Iris pigment epithelial cell (primary cell): Measurements from ENCODE around the gene TC2N.
"Not testable (repeated sequence)": the region's sequence is repeated elsewhere in the genome, so short reads cannot be mapped to it uniquely, and the experiment has no call there.

Experiments used
- DNase-seq: peaks from one replicate; pipeline ENCODE4 v3.0.0-alpha.2; 2011; ENCODE audit warnings: low read depth

TC2N gene

DNA sequence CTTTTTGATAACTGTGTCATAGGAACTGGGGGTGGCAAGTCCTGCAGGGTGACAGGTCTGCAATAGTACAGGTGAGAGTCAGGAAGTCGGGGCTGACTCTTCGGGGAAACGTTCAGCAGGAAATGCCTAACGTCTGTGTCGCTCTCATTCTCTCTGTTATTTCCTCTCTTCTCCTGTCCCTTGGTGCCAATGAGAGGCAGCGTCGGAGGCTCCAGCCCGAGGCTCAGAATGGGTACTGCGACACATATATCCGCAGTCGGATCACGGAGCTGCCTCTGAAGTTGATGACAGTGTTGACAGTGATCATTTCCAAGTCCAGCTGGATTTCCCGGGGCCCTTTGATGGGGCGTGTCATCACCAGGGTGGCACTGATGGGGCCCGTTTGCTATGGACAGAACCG is 2.7 kb upstream of the TC2N start:
- DNase-seq, result no peak

DNA sequence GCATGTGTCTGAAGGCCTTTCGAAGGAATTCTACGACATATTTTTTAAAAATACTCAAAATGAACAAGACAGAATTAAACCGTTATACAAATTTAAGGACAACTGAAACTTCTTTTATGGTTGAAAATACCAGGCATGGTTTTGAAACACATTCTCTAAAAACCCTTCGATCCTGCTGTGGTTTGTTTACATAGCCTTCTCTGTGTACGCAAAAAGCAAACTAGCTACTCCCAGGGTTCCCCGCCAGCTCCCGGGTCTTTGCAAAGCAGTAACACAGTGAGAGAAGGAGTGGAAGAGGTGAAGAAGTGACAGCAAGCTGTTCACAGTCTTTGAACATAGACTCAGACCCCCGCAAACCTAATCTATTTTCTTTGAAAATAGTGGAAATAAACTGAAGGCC is 2.2 kb upstream of the TC2N start:
- peak; percentile 62 for DNase-seq

DNA sequence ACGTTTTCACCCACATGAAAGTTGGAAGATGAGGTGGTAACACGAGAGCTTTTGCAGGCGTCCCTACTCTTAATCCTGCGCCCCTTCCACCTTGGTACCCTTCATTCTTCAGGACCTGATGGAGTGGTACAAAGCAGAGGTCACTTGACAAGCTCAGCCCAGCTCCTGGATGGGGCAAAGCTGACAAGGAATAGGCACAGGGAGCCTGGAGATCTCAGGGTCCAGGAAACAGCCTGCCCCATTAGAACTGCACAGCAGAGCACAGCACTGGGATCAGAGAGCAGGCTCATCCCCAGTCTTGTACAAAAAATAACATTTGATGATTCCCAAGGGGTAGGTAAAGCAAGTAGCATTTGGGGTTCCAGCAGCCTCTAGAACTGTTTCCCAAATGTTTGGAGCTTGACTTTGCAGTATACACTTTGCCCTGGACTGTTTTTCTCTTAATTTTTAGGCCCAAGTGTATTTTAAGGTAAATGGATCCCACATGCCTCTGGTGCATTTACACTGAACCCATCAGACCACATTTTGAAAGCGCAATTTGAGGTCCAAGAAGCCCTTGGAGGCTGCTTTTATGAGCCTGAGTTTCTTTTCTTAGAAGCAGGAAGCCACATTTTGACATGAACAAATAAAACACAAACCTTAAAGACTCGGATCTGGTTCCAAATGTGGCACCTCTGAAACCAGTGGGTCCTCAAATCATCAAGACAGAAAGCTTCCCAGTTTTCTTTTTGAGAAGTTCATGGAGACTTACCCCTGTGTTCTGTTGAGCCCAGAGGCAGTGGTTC is 633 bp downstream of the TC2N start:
- DNase-seq, result no peak

DNA sequence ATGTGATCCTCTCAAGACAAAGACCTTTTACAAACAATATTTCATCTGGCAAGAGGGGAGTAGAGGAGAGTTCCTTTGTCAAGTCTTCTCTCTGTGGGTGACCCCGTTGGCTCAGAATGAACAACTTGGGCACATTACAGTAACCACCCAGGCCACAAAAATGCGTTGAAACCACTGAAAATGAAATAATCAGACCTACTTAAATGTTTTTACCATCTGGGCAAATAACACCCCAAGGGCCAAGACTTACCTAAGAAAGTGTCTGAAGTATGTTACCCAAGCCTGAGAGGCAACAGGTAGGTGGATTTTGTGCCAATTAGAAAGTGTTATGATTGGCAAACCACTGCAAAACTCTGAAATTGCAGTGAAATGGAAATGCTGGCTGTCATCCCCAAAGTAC is 1.3 kb downstream of the TC2N start:
- peak; percentile 72 for DNase-seq

DNA sequence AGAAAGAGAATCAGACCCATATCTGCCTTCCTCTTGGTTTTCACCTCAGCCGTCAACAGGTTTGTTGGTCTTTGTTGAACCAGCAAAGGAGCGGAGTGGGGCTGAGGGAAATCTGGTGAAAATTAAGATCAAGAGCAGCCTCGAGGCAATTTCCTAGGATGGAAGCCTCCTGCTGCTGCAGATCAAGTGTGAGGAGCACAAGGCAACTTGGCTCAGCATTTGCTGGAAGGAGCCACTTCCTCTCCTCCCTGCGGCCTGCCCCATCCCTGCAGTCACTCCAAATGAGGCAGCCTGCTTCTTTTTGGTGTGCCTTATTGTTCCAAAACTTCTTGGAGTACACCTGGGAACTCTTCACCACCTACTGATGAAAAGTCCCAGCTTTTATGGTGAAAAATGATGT is 4.9 kb downstream of the TC2N start:
- no peak for DNase-seq

DNA sequence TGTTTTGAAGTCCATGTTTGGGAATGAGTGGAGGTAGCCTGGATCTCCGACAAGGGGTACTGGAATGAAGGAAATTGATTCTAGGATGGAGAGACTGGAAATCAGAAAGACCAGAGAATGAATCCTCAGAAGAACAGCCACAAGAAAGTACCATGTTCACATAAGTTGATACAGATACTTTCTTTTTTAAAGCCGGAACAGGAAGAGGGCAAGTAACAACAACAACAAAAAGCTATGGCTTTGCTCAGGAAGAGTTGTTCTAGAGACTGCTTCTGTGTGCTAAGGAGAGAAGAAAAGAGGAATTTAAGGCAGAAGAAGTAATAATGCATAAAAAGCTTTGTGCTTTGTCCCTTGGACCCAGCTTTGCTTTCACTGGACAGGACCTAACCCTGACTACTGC is 6.2 kb downstream of the TC2N start:
- no peak for DNase-seq

DNA sequence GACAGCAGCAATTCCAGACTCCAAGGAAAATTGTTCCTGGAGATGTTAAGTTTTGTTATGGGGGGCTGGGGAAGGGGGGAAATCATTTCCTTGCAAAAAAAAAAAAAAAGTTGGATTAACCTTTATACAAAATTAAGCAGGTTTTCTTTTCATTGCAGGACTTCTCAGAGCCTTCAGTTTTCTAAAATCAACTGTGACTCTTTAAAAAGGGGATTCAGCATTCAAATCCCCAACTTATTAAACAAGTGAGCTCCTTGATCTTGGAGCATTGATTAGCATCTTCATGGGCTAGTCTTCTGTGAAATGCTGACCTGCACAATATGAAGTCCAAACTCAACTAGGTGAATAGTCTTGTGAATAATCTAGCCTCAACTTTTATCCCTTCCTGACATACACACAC is 7.1 kb downstream of the TC2N start:
- no peak for DNase-seq

DNA sequence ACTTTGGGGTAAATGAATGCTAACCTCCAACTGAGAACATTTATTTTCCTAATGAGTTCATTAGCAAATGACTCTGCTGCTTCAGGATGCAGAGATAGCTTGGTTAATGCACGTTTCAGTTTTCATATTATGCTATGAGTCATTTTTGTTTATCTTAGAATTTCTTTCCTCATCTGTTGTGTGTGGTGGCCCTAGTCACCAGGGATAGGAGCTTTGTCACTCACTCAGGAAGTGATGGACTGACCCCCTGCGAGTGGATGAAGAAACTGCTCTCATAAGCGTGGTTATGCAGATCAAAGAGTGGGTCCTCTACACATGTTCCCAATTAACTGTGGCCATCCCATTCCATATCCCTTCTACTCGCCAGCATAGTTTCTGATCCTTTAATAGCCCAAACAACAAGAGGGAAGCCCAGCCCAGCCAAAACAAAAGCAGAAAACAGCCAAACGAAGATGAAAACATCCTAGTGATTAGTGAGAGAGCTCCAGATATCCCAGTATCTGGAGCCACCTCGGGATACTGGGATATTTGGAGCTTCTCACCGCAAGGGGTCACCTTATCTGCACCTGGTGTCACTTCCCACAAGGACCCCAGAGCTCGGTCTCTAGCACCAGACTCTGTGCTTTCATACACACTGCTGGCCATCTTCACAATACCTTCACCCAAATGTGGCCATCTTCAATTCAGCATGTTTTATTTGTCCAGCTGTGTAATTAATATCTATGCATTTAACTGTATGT is 8.6 kb downstream of the TC2N start:
- DNase-seq, result peak; percentile 50

DNA sequence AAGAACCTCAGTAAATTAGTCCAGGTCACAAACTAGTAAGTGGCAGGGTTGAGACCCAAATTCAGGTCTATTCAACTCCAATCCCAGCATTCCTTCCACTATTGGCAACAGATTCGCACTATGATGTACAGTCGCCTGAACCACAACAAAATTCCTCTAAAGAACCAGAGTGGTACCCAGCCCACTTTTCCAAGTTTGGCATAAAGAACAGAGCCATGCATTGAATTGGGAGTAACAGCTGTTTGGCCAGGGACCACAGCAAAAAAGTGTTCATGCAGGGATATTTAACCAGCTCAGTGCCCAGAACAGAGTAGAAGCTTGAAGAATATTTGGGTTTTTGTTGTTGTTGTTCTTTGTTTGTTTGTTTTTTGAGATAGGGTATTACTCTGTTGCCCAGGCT is 9.7 kb downstream of the TC2N start:
- DNase-seq, result no peak

DNA sequence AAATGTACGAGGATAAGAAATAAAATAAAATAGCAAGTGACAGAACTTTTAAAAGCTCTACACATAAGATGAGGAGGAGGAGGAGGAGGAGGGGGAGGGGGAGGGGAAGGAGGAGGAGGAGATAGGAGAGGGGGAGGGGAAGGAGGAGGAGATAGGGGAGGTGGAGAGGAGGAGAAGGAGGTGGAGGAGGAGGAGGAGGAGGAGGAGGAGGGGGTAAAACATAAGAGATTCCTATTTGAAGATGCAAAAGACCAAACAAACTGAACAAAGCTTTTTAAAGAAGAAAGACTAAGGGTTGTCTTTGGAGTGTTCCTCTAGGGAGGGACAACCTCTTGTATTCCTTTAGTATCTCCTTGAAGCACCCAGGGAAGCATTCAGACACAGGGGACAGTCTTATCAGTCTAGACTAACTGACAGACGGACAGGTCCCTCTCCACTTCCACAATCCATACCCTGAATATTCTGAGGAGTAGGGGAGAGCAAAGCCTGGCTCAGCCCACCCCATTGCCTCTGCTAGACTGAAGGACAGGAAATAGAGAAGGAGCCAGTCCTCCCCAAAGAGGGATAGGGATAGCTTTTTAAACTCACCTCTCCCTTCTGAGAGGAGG is 12.9 kb downstream of the TC2N start:
- no peak for DNase-seq

DNA sequence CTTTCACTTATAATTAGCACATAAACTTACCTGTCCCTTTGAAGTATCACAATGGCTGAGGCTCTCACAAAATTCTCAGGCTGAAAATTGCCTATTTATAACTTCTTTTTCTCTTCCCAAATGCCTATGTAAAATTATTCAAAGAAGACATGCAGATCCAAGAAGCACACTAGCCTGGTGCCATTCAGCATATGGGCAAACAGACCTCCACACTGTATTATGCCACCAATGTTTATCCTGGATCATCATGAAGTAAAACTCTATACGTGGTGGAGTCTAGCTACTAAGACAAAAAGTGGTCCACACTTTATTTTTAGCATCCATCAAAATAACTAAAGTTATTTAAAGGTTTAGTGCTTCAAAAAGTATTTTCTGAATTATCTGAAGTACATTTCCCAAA is 15.8 kb downstream of the TC2N start:
- no peak for DNase-seq

DNA sequence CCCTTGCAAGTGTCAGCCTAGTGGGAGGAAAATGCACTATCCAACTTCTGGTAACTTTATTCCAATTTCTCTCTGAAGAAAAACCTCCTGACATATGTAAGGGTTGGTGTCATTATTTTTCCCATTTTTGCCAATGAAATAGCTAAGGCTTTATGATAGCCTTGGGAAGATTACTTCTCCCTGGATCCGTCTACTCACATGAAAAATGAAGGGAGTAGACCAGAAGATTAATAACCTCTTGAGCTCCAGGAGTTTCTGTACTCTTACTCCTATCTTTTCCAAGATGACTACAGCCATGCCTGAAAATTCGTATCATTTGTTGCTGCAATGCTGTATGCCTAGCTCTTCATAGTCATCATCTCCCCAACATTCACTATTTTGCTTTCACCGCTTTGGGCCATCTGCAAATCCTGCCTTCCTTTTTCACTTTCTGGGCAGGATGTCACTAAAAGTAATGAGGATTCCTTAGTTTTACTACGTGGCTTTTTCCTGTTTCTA is 18.8 kb downstream of the TC2N start:
- no peak for DNase-seq

DNA sequence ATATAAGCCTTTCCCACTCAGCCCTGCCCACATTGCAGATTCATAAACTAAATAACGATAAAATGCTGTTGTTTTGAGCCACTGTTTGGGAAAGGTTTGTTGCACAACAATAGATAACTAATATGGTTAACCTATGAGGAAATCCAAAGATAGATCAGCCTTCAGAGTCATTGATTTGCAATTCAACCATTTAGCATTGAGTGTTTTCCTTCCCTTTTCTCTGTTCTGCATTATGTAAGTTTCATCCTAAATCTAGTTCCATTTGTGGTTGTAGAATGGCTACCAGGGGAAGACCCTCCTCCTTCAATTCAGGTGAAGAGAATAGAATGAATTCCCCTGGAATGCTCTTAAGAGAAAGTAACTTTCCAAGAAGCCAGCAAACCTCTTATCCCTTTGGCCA is 19.6 kb downstream of the TC2N start:
- DNase-seq, result no peak

DNA sequence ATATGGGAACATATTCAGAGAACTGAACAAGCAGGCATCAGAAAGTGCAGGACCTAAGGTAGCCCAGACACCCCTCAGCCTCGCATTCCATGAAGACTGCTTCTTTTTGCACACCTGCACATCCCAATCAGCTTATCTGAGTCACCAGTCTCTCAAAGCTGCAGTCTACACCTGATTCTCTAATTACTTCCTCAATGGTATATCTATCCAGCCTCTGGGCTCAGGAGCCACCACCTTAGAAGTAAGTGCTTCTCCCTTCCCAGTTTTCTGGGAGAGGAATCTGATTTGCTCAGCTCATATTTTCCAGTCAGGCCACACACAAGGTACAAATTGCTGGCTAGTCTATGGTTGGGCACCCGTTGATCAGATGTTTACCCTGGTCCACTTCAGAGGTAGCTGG is 21.7 kb downstream of the TC2N start:
- DNase-seq, result no peak

DNA sequence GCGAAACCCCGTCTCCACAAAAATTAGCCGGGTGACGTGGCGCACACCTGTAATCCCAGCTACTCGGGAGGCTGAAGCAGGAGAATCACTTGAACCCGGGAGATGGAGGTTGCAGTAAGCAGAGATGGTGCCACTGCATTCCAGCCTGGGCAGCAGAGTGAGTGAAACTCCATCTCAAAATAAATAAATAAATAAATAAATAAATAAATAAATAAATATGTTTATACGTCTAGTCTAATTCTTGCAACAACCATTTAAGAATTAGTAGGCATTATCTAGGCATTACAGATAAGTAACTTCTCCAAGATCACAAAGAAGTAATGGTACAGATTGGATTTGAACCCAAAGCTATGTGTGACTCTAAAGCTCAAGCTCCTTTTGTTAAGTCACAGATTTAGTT is 22.3 kb downstream of the TC2N start:
- DNase-seq, result not testable (repeated sequence)

DNA sequence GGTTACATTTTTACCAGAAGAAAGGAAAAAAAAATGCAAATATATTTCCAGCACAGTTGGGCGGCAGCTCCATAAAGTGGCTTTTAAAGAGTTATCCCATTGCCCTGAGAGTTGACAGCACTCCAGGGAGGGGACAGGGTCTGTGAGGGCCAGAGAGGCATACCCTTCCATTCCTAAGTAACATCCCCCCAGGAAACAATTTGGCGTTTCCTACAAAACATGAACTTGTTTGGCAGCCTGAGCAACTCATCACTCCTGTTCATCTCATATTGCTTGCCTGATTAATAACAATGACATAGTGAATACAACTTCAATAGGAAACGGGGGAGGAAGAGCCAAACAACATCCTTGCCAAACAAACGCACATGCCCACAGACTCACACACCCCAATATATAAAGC is 23.3 kb downstream of the TC2N start:
- no peak for DNase-seq

DNA sequence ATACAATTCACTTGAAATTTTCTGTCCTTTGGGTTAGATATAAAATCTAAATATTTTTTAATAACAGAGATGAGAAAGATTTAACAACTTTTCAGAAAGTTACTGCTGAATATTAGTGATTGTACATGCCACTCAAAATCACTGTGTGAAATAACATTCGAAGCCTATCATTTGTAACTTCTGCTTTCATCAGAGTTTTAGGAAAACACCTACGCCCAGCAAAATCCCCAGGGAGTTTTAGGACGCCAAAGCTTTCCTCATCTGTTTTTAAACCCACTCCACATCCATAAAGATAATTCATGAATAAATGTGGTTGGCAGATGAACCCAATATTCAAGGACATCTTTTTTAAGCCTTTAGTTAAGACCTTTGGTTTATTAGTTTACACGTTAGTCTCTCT is 23.9 kb downstream of the TC2N start:
- DNase-seq, result no peak

DNA sequence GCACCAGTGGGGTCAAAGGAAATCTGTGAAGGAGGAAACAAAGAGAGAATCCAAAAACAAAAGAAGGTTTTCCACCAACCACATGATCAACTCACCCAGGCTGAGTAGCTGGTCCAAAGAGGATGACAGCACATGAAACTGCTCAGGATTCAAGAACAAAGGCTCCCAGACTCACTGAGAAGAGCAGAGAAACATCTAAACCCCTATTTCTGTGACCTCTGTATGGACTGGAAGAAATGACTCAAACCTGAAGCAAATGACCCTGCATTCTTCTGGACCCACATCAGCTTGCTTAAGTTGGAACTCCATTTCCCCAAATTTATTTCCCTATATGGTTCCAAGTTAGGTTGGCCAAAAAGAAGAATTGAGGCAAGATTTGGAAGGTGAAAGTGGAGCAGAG is 26.3 kb downstream of the TC2N start:
- peak; percentile 9 for DNase-seq

DNA sequence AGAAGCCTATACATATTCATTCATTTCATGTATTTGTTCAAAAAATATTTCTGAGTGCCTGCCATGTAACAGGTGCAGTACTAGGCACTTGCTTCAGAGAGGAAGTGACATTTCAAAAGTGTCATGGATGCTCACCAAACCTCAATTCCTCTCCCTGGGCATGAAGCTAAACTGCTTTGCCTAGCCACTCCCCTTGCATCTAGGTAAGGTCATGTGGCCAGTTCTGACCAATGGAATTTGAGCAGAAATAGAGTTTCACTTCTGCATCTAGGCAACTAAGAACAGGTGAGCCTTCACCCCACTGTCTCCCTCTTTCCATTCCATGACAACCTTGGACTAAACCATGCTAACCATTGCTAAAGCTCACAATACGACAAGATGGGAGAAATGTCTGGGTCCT is 27.6 kb downstream of the TC2N start:
- no peak for DNase-seq

DNA sequence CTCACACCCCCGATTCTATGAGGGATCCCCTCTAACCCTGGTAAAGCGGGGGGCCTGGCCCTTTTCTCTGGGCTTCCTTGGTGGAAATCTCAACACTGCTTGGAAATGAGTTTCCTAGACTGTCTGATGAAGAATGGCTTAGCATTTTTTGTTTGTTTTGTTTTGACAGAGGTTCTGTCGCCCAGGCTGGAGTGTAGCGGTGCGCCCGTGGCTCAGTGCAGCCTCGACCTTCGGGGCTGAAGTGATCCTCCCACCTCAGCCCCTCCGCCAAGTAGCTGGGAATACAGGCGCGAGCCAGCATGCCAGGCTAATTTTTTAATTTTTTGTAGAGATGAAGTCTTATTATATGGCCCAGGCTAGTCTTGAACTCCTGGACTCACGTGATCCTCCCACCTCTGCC is 30.3 kb downstream of the TC2N start:
- no peak for DNase-seq

DNA sequence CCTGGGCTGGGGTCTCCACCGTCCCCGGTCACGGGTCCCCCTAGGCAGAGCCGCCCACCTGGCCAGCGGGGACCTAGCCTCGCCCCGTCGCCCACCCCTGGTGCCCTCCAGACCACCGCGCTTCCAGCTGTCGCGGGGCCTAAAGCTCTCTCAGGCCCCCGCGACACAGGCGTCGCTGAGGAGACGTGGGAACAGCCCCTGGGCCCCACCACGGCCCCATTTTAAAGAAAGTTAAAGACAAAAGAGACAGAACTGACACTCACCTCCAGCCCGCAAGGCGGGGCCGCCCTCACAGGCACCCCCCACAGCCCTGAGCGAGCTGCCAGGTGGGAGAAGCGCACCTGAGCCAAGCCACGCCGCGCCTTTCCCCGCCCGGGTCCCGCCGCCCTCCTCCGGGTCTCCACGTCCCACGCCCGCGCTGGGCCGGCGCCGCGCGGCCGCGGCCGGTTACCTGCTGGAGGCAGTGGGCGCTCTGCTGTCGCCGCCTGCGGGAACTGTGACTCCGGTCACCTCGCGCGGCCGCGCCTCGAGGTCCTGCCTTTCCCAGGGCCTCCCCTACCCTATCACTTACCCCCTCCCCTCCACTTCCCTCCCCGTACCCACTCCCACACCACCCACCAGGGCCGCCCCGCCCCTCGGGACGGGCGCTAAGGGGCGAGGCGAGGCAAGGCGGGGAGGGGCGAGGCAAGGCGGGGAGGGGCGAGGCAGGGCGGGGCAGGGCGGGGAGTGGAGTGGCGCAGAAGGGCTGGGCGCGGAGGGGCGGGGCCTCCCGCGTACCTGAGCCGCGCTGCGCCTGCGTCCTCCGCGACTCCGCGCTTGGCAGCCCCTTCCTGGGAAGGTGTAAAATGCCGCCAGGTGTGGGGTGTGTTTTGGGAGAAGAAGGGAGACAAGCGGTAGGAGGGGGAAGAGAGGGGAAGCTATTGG is 31.2 kb downstream of the TC2N start:
- no peak for DNase-seq
